ENCODE measurements around the gene SYPL1. TPM values are rescaled to one million over a fixed set of nuclear protein-coding genes. Genes with fewer than 3 reads are reported as not detected.

Gene SYPL1
- total RNA-seq, 1 experiment from 2014 or later: 98.3 TPM

DNA sequence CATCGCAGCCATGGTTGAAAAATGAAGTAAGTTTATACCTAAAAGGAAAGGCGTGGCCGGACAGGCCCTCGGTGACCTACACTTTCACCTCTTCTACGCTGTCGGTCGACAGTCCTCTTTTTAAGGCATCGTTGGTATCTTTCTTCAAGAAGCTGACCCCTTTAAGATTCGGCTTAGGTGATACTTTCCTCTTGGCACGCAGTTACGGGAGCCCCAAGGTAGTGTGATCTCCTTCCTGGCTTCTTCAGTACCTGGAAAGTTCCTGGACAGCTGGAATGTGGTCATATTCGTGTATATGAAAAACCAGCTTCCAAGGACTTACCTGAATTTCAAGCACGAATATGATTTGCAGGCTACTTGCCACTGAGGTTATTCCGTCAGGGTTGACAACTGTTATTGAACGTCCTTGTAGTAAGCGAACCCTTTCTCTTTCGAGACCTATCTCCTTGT, 885 bp upstream of the SYPL1 start:
- Histone ChIP-seq H3K4me3 (ENCODE audit: low read depth in 2 of 2, low read length in 2 of 2) (peak overlapping the region; percentile 65 to 84), H3K4me1 (ENCODE audit: control insufficient read depth, insufficient read depth, low read length) (peaks cover 21% of the 10 kb centered on the region), H3K36me3 (ENCODE audit: control insufficient read depth, insufficient read depth, low read length) (no peaks in the 10 kb centered on the region), H3K27me3 (ENCODE audit: control insufficient read depth, insufficient read depth, low read length) (no peaks in the 10 kb centered on the region), H3K27ac (ENCODE audit: low read length) (peak overlapping the region; percentile 85), H3K9me3 (ENCODE audit: control insufficient read depth, insufficient read depth, low read depth, low read length) (no peaks in the 10 kb centered on the region)
- BruUV-seq (replicated peaks): TSS peak; percentile 92
- TF ChIP-seq TCF7L2 (IDR thresholded peaks at IDR 0.05; ENCODE audit: low read depth, low read length) (no peak), POLR2AphosphoS5 (IDR thresholded peaks at IDR 0.05; ENCODE audit: low read depth, low read length) (no peak), SIN3A (IDR thresholded peaks at IDR 0.05; ENCODE audit: borderline replicate concordance, insufficient read depth, low read depth, low read length) (no peak)
- TF ChIP-seq, protein P1, sequence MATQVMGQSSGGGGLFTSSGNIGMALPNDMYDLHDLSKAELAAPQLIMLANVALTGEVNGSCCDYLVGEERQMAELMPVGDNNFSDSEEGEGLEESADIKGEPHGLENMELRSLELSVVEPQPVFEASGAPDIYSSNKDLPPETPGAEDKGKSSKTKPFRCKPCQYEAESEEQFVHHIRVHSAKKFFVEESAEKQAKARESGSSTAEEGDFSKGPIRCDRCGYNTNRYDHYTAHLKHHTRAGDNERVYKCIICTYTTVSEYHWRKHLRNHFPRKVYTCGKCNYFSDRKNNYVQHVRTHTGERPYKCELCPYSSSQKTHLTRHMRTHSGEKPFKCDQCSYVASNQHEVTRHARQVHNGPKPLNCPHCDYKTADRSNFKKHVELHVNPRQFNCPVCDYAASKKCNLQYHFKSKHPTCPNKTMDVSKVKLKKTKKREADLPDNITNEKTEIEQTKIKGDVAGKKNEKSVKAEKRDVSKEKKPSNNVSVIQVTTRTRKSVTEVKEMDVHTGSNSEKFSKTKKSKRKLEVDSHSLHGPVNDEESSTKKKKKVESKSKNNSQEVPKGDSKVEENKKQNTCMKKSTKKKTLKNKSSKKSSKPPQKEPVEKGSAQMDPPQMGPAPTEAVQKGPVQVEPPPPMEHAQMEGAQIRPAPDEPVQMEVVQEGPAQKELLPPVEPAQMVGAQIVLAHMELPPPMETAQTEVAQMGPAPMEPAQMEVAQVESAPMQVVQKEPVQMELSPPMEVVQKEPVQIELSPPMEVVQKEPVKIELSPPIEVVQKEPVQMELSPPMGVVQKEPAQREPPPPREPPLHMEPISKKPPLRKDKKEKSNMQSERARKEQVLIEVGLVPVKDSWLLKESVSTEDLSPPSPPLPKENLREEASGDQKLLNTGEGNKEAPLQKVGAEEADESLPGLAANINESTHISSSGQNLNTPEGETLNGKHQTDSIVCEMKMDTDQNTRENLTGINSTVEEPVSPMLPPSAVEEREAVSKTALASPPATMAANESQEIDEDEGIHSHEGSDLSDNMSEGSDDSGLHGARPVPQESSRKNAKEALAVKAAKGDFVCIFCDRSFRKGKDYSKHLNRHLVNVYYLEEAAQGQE (IDR thresholded peaks at IDR 0.05; ENCODE audit: insufficient read depth in 1 of 2, low read depth in 2 of 2, low read length in 1 of 2): no peak
- TF ChIP-seq, protein P2, sequence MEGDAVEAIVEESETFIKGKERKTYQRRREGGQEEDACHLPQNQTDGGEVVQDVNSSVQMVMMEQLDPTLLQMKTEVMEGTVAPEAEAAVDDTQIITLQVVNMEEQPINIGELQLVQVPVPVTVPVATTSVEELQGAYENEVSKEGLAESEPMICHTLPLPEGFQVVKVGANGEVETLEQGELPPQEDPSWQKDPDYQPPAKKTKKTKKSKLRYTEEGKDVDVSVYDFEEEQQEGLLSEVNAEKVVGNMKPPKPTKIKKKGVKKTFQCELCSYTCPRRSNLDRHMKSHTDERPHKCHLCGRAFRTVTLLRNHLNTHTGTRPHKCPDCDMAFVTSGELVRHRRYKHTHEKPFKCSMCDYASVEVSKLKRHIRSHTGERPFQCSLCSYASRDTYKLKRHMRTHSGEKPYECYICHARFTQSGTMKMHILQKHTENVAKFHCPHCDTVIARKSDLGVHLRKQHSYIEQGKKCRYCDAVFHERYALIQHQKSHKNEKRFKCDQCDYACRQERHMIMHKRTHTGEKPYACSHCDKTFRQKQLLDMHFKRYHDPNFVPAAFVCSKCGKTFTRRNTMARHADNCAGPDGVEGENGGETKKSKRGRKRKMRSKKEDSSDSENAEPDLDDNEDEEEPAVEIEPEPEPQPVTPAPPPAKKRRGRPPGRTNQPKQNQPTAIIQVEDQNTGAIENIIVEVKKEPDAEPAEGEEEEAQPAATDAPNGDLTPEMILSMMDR (IDR thresholded peaks at IDR 0.05): no peak
- CTCF ChIA-PET: no interaction called here
- in situ Hi-C loops (cut with HindIII; ENCODE audit: low pct_unique_long_range_greater_than_20kb, low sequenced_read_pairs) (no loop called here), intact Hi-C loops (cut with micrococcal nuclease; ENCODE audit: unreplicated experiment) (no loop called here)
- no peak for DNase-seq (ENCODE audit: low read depth, low spot score)
- POLR2A ChIA-PET: interaction anchor here (0.6 kb wide), 1 partner anchor 641 kb away, joined by 3 read pairs; no protein-coding TSS in a partner anchor
- ATAC-seq: no peak

DNA sequence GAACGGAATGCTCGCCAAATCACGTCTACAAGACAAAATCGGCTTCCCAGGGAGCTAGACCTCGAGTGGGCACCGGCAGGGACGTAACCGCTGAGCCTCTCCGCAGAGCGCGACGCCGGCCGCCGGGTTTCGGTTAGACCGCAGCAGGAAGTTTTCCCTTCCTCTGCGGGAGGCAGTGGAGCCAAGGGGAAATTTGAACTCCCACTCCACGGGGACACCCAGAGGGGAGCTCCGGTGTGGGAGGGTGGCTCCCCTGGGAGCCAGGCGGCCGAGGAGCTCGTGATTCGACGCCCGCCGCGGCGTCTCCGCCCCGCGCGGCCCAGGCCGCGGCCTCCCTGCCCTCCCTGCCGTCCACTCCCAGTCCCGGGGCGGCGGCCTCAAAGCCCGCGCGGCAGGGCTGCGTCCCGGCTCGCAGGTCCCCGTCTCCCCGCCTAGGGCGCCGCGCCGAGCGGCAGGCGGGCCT, 426 bp downstream of the SYPL1 start:
- Histone ChIP-seq H3K4me3 (ENCODE audit: low read depth in 2 of 2, low read length in 2 of 2) (peak overlapping the region; percentile 84 to 86), H3K9me3 (ENCODE audit: control insufficient read depth, insufficient read depth, low read depth, low read length) (no peaks in the 10 kb centered on the region), H3K27ac (ENCODE audit: low read length) (peak overlapping the region; percentile 96), H3K27me3 (ENCODE audit: control insufficient read depth, insufficient read depth, low read length) (no peaks in the 10 kb centered on the region), H3K36me3 (ENCODE audit: control insufficient read depth, insufficient read depth, low read length) (no peaks in the 10 kb centered on the region), H3K4me1 (ENCODE audit: control insufficient read depth, insufficient read depth, low read length) (peaks cover 21% of the 10 kb centered on the region)
- no TSS peak for BruUV-seq (replicated peaks)
- ChIA-PET POLR2A (interaction anchor here (0.6 to 1.0 kb wide), 3 partner anchors 9 to 566 kb away, joined by 3 read pairs; no protein-coding TSS in a partner anchor), CTCF (interaction anchor here (0.6 kb wide), 1 partner anchor 8 kb away, joined by 6 read pairs; no protein-coding TSS in a partner anchor)
- intact Hi-C loops (cut with micrococcal nuclease; ENCODE audit: unreplicated experiment) (no loop called here), in situ Hi-C loops (cut with HindIII; ENCODE audit: low pct_unique_long_range_greater_than_20kb, low sequenced_read_pairs) (no loop called here)
- TF ChIP-seq SIN3A (IDR thresholded peaks at IDR 0.05; ENCODE audit: borderline replicate concordance, insufficient read depth, low read depth, low read length) (no peak), TCF7L2 (IDR thresholded peaks at IDR 0.05; ENCODE audit: low read depth, low read length) (peak; percentile 92), POLR2AphosphoS5 (IDR thresholded peaks at IDR 0.05; ENCODE audit: low read depth, low read length) (no peak)
- TF ChIP-seq, protein P2 (IDR thresholded peaks at IDR 0.05): no peak
- TF ChIP-seq, protein P1 (IDR thresholded peaks at IDR 0.05; ENCODE audit: insufficient read depth in 1 of 2, low read depth in 2 of 2, low read length in 1 of 2): no peak
- ATAC-seq (peak; percentile 86), DNase-seq (ENCODE audit: low read depth, low spot score) (no peak)

Data from Panc1 (cell line).